ENCODE results near the gene RERE.

DNA sequence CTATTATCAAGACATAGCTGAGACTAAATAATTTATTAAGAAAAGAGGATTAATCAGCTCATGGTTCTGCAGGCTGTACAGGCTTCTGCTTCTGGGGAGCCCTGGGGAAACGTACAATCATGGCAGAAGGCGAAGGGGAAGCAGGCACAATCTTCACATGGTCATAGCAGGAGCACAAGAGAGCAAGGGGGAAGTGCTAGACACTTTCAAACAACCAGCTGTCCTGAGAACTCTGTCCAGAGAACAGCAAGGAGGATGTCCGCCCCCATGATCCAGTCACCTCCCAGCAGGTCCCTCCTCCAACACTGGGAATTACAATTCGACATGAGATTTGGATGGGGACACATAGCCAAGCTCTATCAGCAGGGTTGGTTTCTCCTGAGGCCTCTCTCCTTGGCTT lies 509.8 kb downstream of the RERE start:
- TF ChIP-seq, protein P1, sequence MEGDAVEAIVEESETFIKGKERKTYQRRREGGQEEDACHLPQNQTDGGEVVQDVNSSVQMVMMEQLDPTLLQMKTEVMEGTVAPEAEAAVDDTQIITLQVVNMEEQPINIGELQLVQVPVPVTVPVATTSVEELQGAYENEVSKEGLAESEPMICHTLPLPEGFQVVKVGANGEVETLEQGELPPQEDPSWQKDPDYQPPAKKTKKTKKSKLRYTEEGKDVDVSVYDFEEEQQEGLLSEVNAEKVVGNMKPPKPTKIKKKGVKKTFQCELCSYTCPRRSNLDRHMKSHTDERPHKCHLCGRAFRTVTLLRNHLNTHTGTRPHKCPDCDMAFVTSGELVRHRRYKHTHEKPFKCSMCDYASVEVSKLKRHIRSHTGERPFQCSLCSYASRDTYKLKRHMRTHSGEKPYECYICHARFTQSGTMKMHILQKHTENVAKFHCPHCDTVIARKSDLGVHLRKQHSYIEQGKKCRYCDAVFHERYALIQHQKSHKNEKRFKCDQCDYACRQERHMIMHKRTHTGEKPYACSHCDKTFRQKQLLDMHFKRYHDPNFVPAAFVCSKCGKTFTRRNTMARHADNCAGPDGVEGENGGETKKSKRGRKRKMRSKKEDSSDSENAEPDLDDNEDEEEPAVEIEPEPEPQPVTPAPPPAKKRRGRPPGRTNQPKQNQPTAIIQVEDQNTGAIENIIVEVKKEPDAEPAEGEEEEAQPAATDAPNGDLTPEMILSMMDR (IDR thresholded peaks at IDR 0.05) = no peak
- TF ChIP-seq POLR2A (IDR thresholded peaks at IDR 0.05) = no peak
